Measurements from ENCODE around the gene CD8B.

CD8B gene

GRCh38 chr2:86788165-86788564 lies 73.5 kb downstream of the CD8B start:
- H3K27me3 ChIP-seq (ENCODE audit: insufficient read depth, low read length), result no peaks in the 10 kb centered on the region

GRCh38 chr2:86787736-86788135 lies 74.0 kb downstream of the CD8B start:
- no peaks in the 10 kb centered on the region for H3K9me3 ChIP-seq (ENCODE audit: low read length)
- no peak overlapping the region for H3K9ac ChIP-seq (ENCODE audit: low read length)
- no peak overlapping the region for H2AFZ ChIP-seq (ENCODE audit: low read length)
- H3F3A ChIP-seq (ENCODE audit: insufficient read depth, low read length), result no peaks in the 10 kb centered on the region
- no peak overlapping the region for H3K27ac ChIP-seq (ENCODE audit: low read depth, low read length, poor library complexity, severe bottlenecking)
- H3K9me2 ChIP-seq (ENCODE audit: low read depth, low read length), result no peaks in the 10 kb centered on the region
- H4K20me1 ChIP-seq (ENCODE audit: insufficient read depth, low read length), result no peaks in the 10 kb centered on the region
- no peaks in the 10 kb centered on the region for H3K79me2 ChIP-seq (ENCODE audit: insufficient read depth, low read length)
- H3K4me3 ChIP-seq (ENCODE audit: low read depth, low read length, poor library complexity, severe bottlenecking), result no peak overlapping the region
- no peak for TF ChIP-seq EZH2 (IDR thresholded peaks at IDR 0.05; ENCODE audit: borderline replicate concordance, low read length)
- TF ChIP-seq, protein P1, sequence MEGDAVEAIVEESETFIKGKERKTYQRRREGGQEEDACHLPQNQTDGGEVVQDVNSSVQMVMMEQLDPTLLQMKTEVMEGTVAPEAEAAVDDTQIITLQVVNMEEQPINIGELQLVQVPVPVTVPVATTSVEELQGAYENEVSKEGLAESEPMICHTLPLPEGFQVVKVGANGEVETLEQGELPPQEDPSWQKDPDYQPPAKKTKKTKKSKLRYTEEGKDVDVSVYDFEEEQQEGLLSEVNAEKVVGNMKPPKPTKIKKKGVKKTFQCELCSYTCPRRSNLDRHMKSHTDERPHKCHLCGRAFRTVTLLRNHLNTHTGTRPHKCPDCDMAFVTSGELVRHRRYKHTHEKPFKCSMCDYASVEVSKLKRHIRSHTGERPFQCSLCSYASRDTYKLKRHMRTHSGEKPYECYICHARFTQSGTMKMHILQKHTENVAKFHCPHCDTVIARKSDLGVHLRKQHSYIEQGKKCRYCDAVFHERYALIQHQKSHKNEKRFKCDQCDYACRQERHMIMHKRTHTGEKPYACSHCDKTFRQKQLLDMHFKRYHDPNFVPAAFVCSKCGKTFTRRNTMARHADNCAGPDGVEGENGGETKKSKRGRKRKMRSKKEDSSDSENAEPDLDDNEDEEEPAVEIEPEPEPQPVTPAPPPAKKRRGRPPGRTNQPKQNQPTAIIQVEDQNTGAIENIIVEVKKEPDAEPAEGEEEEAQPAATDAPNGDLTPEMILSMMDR (IDR thresholded peaks at IDR 0.05; ENCODE audit: low read length), result no peak
- H3K36me3 ChIP-seq (ENCODE audit: insufficient read depth, low read length), result no peaks in the 10 kb centered on the region
- no peaks in the 10 kb centered on the region for H3K4me1 ChIP-seq (ENCODE audit: insufficient read depth, low read length, severe bottlenecking)
- no peaks in the 10 kb centered on the region for H3K27me3 ChIP-seq (ENCODE audit: insufficient read depth, low read length)
- H3K4me2 ChIP-seq (ENCODE audit: low read length), result no peak overlapping the region

More at GRCh38 chr2:86788165-86788564, 73.5 kb downstream of the CD8B start:
- H3K4me2 ChIP-seq (ENCODE audit: low read length), result no peak overlapping the region
- no peaks in the 10 kb centered on the region for H3K9me3 ChIP-seq (ENCODE audit: low read length)
- no peaks in the 10 kb centered on the region for H3K36me3 ChIP-seq (ENCODE audit: insufficient read depth, low read length)
- TF ChIP-seq, protein P1 (IDR thresholded peaks at IDR 0.05; ENCODE audit: low read length), result no peak
- no peak for TF ChIP-seq EZH2 (IDR thresholded peaks at IDR 0.05; ENCODE audit: borderline replicate concordance, low read length)
- no peaks in the 10 kb centered on the region for H3K4me1 ChIP-seq (ENCODE audit: insufficient read depth, low read length, severe bottlenecking)
- no peaks in the 10 kb centered on the region for H3K9me2 ChIP-seq (ENCODE audit: low read depth, low read length)
- no peaks in the 10 kb centered on the region for H4K20me1 ChIP-seq (ENCODE audit: insufficient read depth, low read length)
- H3K9ac ChIP-seq (ENCODE audit: low read length), result no peak overlapping the region
- no peaks in the 10 kb centered on the region for H3K79me2 ChIP-seq (ENCODE audit: insufficient read depth, low read length)
- H3K4me3 ChIP-seq (ENCODE audit: low read depth, low read length, poor library complexity, severe bottlenecking), result no peak overlapping the region
- no peak overlapping the region for H2AFZ ChIP-seq (ENCODE audit: low read length)
- no peaks in the 10 kb centered on the region for H3F3A ChIP-seq (ENCODE audit: insufficient read depth, low read length)
- no peak overlapping the region for H3K27ac ChIP-seq (ENCODE audit: low read depth, low read length, poor library complexity, severe bottlenecking)

DNA sequence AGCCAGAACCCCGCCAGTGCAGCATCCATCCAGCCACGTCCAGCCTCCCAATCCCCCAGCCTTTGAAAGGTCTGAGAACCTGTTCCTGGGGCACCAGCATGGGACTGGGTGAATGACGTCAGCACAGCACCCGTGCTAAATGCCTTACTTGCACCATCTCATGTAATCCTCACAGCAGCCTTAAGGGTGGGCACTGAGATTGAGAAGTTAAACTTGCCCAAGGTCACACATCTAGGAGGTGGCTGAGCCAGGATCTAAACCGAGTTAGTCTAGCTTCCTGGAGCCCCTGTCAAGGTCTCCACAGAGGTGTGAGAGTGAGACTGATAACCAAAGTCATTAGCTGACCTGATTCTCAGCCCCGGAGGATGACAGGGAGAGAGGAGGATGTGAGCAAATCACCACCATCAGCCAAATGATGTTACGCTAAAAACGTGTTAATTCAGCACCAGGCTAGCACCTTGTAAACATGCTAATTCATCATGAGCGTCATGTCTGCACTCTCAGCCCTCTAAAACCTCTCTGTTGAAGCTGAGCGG lies 75.6 kb downstream of the CD8B start:
- no peaks in the 10 kb centered on the region for H3K4me1 ChIP-seq (ENCODE audit: insufficient read depth, low read length, severe bottlenecking)
- no peak overlapping the region for H3K4me3 ChIP-seq (ENCODE audit: low read depth, low read length, poor library complexity, severe bottlenecking)
- no peaks in the 10 kb centered on the region for H3K79me2 ChIP-seq (ENCODE audit: insufficient read depth, low read length)
- H3K9ac ChIP-seq (ENCODE audit: low read length), result no peak overlapping the region
- no peaks in the 10 kb centered on the region for H4K20me1 ChIP-seq (ENCODE audit: insufficient read depth, low read length)
- H3K27me3 ChIP-seq (ENCODE audit: insufficient read depth, low read length), result no peaks in the 10 kb centered on the region
- H2AFZ ChIP-seq (ENCODE audit: low read length), result no peak overlapping the region
- no peak overlapping the region for H3K27ac ChIP-seq (ENCODE audit: low read depth, low read length, poor library complexity, severe bottlenecking)
- H3K36me3 ChIP-seq (ENCODE audit: insufficient read depth, low read length), result no peaks in the 10 kb centered on the region
- TF ChIP-seq EZH2 (IDR thresholded peaks at IDR 0.05; ENCODE audit: borderline replicate concordance, low read length), result no peak
- TF ChIP-seq, protein P1 (IDR thresholded peaks at IDR 0.05; ENCODE audit: low read length), result no peak
- no peaks in the 10 kb centered on the region for H3K9me2 ChIP-seq (ENCODE audit: low read depth, low read length)
- H3F3A ChIP-seq (ENCODE audit: insufficient read depth, low read length), result no peaks in the 10 kb centered on the region
- no peak overlapping the region for H3K4me2 ChIP-seq (ENCODE audit: low read length)
- H3K9me3 ChIP-seq (ENCODE audit: low read length), result no peaks in the 10 kb centered on the region
